Measurements from ENCODE around the gene DDAH1.
"Not testable (repeated sequence)": the region's sequence is repeated elsewhere in the genome, so short reads cannot be mapped to it uniquely, and the experiment has no call there.

Gene DDAH1

GRCh38 chr1:85465099-85465785 lies at the start of gene DDAH1:
Gene DDAH1 (minus strand): TSS chr1:85465159. CDS start chr1:85465045, 114 bp downstream.
- peak; percentile 76 for DNase-seq

- DNase-seq: not testable (repeated sequence)
Measured at GRCh38 chr1:85513998-85514397, 49.0 kb upstream of the DDAH1 start.

GRCh38 chr1:85504417-85504816 lies 39.5 kb upstream of the DDAH1 start:
- peak; percentile 42 for DNase-seq

GRCh38 chr1:85502625-85503083 lies 37.7 kb upstream of the DDAH1 start:
- DNase-seq: peak; percentile 69

- peak; percentile 29 for DNase-seq
Measured at GRCh38 chr1:85502171-85502570, 37.2 kb upstream of the DDAH1 start.

GRCh38 chr1:85501355-85501898 lies 36.5 kb upstream of the DDAH1 start:
- DNase-seq: no peak

GRCh38 chr1:85496941-85497582 lies 32.1 kb upstream of the DDAH1 start:
- no peak for DNase-seq

GRCh38 chr1:85495556-85495955 lies 30.6 kb upstream of the DDAH1 start:
- DNase-seq: peak; percentile 84

GRCh38 chr1:85494904-85495266 lies 29.9 kb upstream of the DDAH1 start:
- DNase-seq: peak; percentile 39

GRCh38 chr1:85494074-85494903 lies 29.3 kb upstream of the DDAH1 start:
- no peak for DNase-seq

GRCh38 chr1:85490270-85490985 lies 25.5 kb upstream of the DDAH1 start:
- no peak for DNase-seq

- no peak for DNase-seq
Measured at GRCh38 chr1:85488126-85488525, 23.2 kb upstream of the DDAH1 start.

- no peak for DNase-seq
Measured at GRCh38 chr1:85485516-85485915, 20.6 kb upstream of the DDAH1 start.

- DNase-seq: no peak
Measured at GRCh38 chr1:85484716-85485115, 19.8 kb upstream of the DDAH1 start.

- DNase-seq: peak; percentile 54
Measured at GRCh38 chr1:85484264-85484663, 19.3 kb upstream of the DDAH1 start.

GRCh38 chr1:85481688-85482087 lies 16.7 kb upstream of the DDAH1 start:
- no peak for DNase-seq

- DNase-seq: no peak
Measured at GRCh38 chr1:85480566-85480965, 15.6 kb upstream of the DDAH1 start.

- no peak for DNase-seq
Measured at GRCh38 chr1:85479491-85479890, 14.5 kb upstream of the DDAH1 start.

- no peak for DNase-seq
Measured at GRCh38 chr1:85478366-85478765, 13.4 kb upstream of the DDAH1 start.

GRCh38 chr1:85475055-85475454 lies 10.1 kb upstream of the DDAH1 start:
- DNase-seq: no peak

- DNase-seq: no peak
Measured at GRCh38 chr1:85473390-85473789, 8.4 kb upstream of the DDAH1 start.

- no peak for DNase-seq
Measured at GRCh38 chr1:85471558-85471957, 6.6 kb upstream of the DDAH1 start.

GRCh38 chr1:85470130-85470529 lies 5.2 kb upstream of the DDAH1 start:
- DNase-seq: not testable (repeated sequence)
